Measurements from ENCODE around the gene C10orf120. TPM values are rescaled to one million over a fixed set of nuclear protein-coding genes. Genes with fewer than 3 reads are reported as not detected.
A peak's percentile ranks its signal among the peaks of the same experiment; 100 is the strongest.

C10orf120 gene
- total RNA-seq, 1 donor from 2014 or later = not detected

DNA sequence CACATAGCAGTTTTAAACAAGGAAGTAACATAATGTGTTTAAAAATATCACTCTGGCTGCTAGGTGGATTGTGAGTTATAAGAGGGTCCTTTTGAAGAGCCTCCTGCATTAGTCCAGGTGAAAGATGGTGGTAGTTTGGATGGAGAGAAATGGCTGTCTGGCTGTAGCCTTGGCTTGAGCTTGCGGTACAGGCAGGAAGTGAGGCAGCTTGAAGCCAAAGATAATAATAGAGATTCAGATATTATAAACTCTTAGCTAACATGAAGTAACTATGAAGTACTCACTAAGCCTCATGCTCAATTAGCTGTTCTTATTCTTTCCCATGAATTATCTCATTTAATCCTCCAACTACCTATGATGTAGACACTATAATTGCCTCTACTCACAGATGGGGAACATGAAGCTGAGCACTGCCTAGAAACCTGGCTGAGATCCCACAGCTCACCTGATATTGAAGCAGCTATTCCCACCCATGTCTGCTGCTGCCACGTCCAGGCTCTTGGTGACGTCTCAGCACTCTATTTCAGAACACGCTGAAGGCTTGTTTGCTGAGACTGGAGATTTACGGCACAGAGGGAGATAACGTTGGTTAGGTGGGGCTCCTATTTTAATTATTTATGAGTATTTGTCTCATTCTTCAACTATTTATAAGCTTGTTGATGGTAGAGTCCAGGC is 10.4 kb downstream of the C10orf120 start:
- H3K27me3 ChIP-seq = peaks cover 6% of the 10 kb centered on the region
- H3K27ac ChIP-seq = no peak overlapping the region
- H3K4me1 ChIP-seq = peaks cover 9% of the 10 kb centered on the region
- ATAC-seq = no peak
- TF ChIP-seq, protein P1, sequence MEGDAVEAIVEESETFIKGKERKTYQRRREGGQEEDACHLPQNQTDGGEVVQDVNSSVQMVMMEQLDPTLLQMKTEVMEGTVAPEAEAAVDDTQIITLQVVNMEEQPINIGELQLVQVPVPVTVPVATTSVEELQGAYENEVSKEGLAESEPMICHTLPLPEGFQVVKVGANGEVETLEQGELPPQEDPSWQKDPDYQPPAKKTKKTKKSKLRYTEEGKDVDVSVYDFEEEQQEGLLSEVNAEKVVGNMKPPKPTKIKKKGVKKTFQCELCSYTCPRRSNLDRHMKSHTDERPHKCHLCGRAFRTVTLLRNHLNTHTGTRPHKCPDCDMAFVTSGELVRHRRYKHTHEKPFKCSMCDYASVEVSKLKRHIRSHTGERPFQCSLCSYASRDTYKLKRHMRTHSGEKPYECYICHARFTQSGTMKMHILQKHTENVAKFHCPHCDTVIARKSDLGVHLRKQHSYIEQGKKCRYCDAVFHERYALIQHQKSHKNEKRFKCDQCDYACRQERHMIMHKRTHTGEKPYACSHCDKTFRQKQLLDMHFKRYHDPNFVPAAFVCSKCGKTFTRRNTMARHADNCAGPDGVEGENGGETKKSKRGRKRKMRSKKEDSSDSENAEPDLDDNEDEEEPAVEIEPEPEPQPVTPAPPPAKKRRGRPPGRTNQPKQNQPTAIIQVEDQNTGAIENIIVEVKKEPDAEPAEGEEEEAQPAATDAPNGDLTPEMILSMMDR (IDR thresholded peaks at IDR 0.05) = no peak
- no peaks in the 10 kb centered on the region for H3K36me3 ChIP-seq
- no peak for DNase-seq
- H3K9me3 ChIP-seq = no peaks in the 10 kb centered on the region
- no peak overlapping the region for H3K4me3 ChIP-seq
- intact Hi-C loops (cut with DNase I) = no loop called here

DNA sequence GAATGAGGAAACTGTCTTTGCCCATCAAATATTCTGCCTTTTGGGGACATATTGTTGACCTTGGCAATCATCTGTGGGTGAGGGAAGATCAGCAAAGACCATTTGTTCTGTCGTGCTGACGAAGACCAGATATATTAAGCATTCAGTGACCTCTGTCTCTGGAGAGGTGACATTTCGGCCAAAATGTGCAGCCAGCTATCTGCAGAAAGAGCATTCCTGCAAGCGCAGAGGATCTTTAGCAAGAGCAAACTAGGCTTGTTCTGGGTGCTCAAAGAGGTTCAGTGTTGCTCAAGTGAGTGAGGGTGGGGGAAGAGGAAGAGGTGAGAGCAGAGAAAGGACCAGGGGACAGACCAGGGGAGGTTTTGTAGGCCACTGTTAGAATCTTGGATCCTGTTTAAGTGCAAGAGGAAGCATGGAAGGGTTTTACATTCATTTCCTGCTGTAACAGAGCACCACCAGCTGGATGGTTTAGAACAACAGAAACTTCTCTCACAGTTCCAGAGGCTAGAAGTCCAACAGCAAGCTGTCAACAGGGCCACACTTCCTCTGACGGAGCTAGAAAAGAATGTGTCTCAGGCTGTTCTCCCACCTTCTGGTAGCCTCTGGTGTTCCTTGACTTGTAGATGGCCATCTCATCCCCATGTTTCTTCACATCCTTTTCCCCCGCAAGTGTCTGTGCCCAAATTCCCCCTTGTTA is 11.2 kb downstream of the C10orf120 start:
- Histone ChIP-seq H3K27me3 (peaks cover 2% of the 10 kb centered on the region), H3K27ac (no peak overlapping the region), H3K4me3 (no peak overlapping the region), H3K36me3 (no peaks in the 10 kb centered on the region), H3K4me1 (peaks cover 9% of the 10 kb centered on the region), H3K9me3 (no peaks in the 10 kb centered on the region)
- intact Hi-C loops (cut with DNase I) = no loop called here
- TF ChIP-seq, protein P1 (IDR thresholded peaks at IDR 0.05) = no peak
- no peak for DNase-seq
- peak; percentile 79 for ATAC-seq

DNA sequence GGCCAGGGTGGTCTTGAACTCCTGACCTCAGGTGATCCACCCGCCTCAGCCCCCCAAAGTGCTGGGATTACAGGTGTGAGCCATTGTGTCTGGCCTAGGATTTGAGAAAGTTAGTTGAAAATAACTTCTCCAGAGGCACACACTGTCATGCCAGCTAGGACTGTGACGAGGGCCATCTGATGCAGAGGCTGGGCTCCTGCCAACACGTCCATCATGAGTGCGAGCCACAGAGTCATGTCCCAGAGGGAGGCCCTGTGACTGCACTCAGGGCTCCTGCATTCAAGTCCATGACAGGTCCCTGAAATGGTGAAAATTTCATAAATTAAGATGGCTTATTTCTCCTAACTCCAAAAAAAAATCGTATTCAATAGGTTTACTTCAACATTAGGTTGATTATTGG is 17.1 kb downstream of the C10orf120 start:
- ATAC-seq (no peak), DNase-seq (no peak)
- no peaks in the 10 kb centered on the region for H3K36me3 ChIP-seq
- no peaks in the 10 kb centered on the region for H3K27me3 ChIP-seq
- no peaks in the 10 kb centered on the region for H3K4me1 ChIP-seq
- no peak overlapping the region for H3K4me3 ChIP-seq
- TF ChIP-seq, protein P1 (IDR thresholded peaks at IDR 0.05) = no peak
- H3K27ac ChIP-seq = no peak overlapping the region
- H3K9me3 ChIP-seq = no peaks in the 10 kb centered on the region
- intact Hi-C loops (cut with DNase I) = no loop called here

DNA sequence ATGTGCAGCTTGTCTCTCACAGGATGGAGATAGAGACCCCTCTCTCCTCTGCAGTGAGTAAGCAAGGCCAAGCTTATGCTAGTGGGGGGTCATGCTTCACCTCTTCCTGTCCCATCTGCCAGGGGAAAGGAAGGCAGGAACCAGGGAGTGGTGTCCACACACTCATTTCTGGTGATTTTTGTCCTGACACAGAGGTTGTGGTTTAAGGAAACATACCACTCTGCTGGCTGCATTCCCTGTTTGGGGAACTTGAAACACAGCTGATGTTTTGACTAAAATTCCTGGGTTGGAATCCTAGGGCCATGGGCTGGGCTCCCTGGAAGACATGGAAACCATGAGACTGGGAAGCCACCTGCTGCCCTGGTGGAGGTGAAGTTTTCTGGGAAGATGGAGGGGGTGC is 21.4 kb downstream of the C10orf120 start:
- DNase-seq = no peak
- intact Hi-C loops (cut with DNase I) = no loop called here
- TF ChIP-seq, protein P1 (IDR thresholded peaks at IDR 0.05) = no peak
- ATAC-seq = no peak
- Histone ChIP-seq H3K4me1 (no peaks in the 10 kb centered on the region), H3K36me3 (no peaks in the 10 kb centered on the region), H3K9me3 (no peaks in the 10 kb centered on the region), H3K4me3 (no peak overlapping the region), H3K27me3 (no peaks in the 10 kb centered on the region), H3K27ac (no peak overlapping the region)

DNA sequence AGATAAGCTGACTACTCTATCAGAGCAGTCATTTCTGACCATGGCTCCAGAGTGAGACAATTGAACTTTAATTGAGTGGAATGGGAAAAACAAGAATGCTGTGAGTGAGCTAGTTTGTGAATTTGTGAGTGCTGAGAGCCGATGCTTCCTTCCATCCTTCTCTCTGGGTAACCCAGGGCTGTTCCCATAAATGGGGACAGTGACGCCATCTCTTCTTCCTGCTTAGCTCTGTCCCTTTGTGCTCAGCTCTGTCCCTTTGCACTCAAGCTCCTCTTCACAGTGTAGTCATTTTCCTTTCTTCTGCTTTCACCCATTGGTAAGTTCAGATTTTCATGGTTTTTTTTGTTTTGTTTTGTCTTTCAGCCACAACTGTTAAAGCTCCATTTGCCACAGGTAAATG is 24.4 kb downstream of the C10orf120 start:
- Histone ChIP-seq H3K4me3 (no peak overlapping the region), H3K4me1 (no peaks in the 10 kb centered on the region), H3K36me3 (no peaks in the 10 kb centered on the region), H3K9me3 (no peaks in the 10 kb centered on the region), H3K27me3 (no peaks in the 10 kb centered on the region), H3K27ac (no peak overlapping the region)
- no peak for DNase-seq
- TF ChIP-seq, protein P1 (IDR thresholded peaks at IDR 0.05) = no peak
- intact Hi-C loops (cut with DNase I) = no loop called here
- ATAC-seq = no peak

All from upper lobe of right lung (tissue), 1 donor.